Measurements from ENCODE around the gene TMEM33. TPM values are rescaled to one million over a fixed set of nuclear protein-coding genes. Genes with fewer than 3 reads are reported as not detected.
A peak's percentile ranks its signal among the peaks of the same experiment; 100 is the strongest.
"Not testable (repeated sequence)": the region's sequence is repeated elsewhere in the genome, so short reads cannot be mapped to it uniquely, and the experiment has no call there.

The TMEM33 gene
- 10 to 100 TPM; 53.3 to 55.9 TPM for total RNA-seq

- no peaks in the 10 kb centered on the region for H3K27me3 Mint-ChIP-seq
- H3K36me3 Mint-ChIP-seq (ENCODE audit: low read depth): peaks cover 26% of the 10 kb centered on the region
- peak within 1 kb of the TSS; percentile 93 for H3K4me3 Mint-ChIP-seq
- peaks cover 56% of the 10 kb centered on the region for H3K4me1 Mint-ChIP-seq
- H3K27ac Mint-ChIP-seq: peak within 1 kb of the TSS; percentile 82
- POLR2A ChIA-PET: interaction anchor here (1.0 to 2.9 kb wide), 5 partner anchors 10 to 56 kb away, joined by 3 to 12 read pairs (median 7); partner anchors contain the start of gene SLC30A9
- H3K9me3 Mint-ChIP-seq: no peaks in the 10 kb centered on the region
- CTCF ChIA-PET: interaction anchor here (0.6 to 1.1 kb wide), 4 partner anchors 15 to 490 kb away, joined by 3 to 8 read pairs (median 3); no protein-coding TSS in a partner anchor
- DNase-seq: peak; percentile 79
Observed at GRCh38 chr4:41934901-41935651, at the start of gene TMEM33. TMEM33 (plus strand) TSS chr4:41935429; CDS start chr4:41935485, 56 bp downstream.

- peaks cover 43% of the 10 kb centered on the region for H3K27me3 Mint-ChIP-seq
- H3K9me3 Mint-ChIP-seq: no peaks in the 10 kb centered on the region
- no peaks in the 10 kb centered on the region for H3K36me3 Mint-ChIP-seq (ENCODE audit: low read depth)
- POLR2A ChIA-PET: no interaction called here
- DNase-seq: no peak
- no peak overlapping the region for H3K4me3 Mint-ChIP-seq
- CTCF ChIA-PET: interaction anchor here (0.6 to 1.5 kb wide), 3 partner anchors 45 to 188 kb away, joined by 3 read pairs; no protein-coding TSS in a partner anchor
- H3K27ac Mint-ChIP-seq: no peak overlapping the region
- peaks cover 9% of the 10 kb centered on the region for H3K4me1 Mint-ChIP-seq
Observed at GRCh38 chr4:41885456-41885855, 49.8 kb upstream of the TMEM33 start.

- Mint-ChIP-seq H3K9me3 (no peaks in the 10 kb centered on the region), H3K4me3 (no peak overlapping the region), H3K36me3 (ENCODE audit: low read depth) (no peaks in the 10 kb centered on the region), H3K27me3 (peaks cover 36% of the 10 kb centered on the region), H3K27ac (no peak overlapping the region), H3K4me1 (peaks cover 3% of the 10 kb centered on the region)
- CTCF ChIA-PET: interaction anchor here (1.0 to 2.2 kb wide), 5 partner anchors 16 to 606 kb away, joined by 3 to 7 read pairs (median 4); no protein-coding TSS in a partner anchor
- DNase-seq: no peak
- POLR2A ChIA-PET: no interaction called here
Observed at GRCh38 chr4:41887277-41887676, 48.0 kb upstream of the TMEM33 start.

GRCh38 chr4:41887821-41888686 lies 47.2 kb upstream of the TMEM33 start:
- DNase-seq: peak; percentile 35
- no peaks in the 10 kb centered on the region for H3K36me3 Mint-ChIP-seq (ENCODE audit: low read depth)
- no peak overlapping the region for H3K27ac Mint-ChIP-seq
- POLR2A ChIA-PET: no interaction called here
- peaks cover 1% of the 10 kb centered on the region for H3K4me1 Mint-ChIP-seq
- no peak overlapping the region for H3K4me3 Mint-ChIP-seq
- peaks cover 31% of the 10 kb centered on the region for H3K27me3 Mint-ChIP-seq
- no peaks in the 10 kb centered on the region for H3K9me3 Mint-ChIP-seq
- CTCF ChIA-PET: interaction anchor here (0.6 to 2.2 kb wide), 11 partner anchors 16 to 607 kb away, joined by 3 to 7 read pairs (median 3); no protein-coding TSS in a partner anchor

GRCh38 chr4:41888687-41889074 lies 46.5 kb upstream of the TMEM33 start:
- peaks cover 26% of the 10 kb centered on the region for H3K27me3 Mint-ChIP-seq

GRCh38 chr4:41889317-41889716 lies 45.9 kb upstream of the TMEM33 start:
- Mint-ChIP-seq H3K9me3 (no peaks in the 10 kb centered on the region), H3K4me1 (no peaks in the 10 kb centered on the region), H3K27ac (no peak overlapping the region), H3K27me3 (peaks cover 24% of the 10 kb centered on the region), H3K4me3 (no peak overlapping the region), H3K36me3 (ENCODE audit: low read depth) (no peaks in the 10 kb centered on the region)
- POLR2A ChIA-PET: no interaction called here
- CTCF ChIA-PET: interaction anchor here (0.9 to 1.6 kb wide), 2 partner anchors 21 to 134 kb away, joined by 3 to 4 read pairs; no protein-coding TSS in a partner anchor
- no peak for DNase-seq

More at GRCh38 chr4:41888687-41889074, 46.5 kb upstream of the TMEM33 start:
- H3K27ac Mint-ChIP-seq: no peak overlapping the region
- CTCF ChIA-PET: interaction anchor here (0.6 to 2.2 kb wide), 9 partner anchors 22 to 608 kb away, joined by 3 to 7 read pairs (median 3); no protein-coding TSS in a partner anchor
- no peaks in the 10 kb centered on the region for H3K4me1 Mint-ChIP-seq
- no peak overlapping the region for H3K4me3 Mint-ChIP-seq
- POLR2A ChIA-PET: no interaction called here
- no peak for DNase-seq
- no peaks in the 10 kb centered on the region for H3K36me3 Mint-ChIP-seq (ENCODE audit: low read depth)
- no peaks in the 10 kb centered on the region for H3K9me3 Mint-ChIP-seq

GRCh38 chr4:41890085-41890484 lies 45.1 kb upstream of the TMEM33 start:
- DNase-seq: no peak
- Mint-ChIP-seq H3K4me3 (no peak overlapping the region), H3K4me1 (no peaks in the 10 kb centered on the region), H3K36me3 (ENCODE audit: low read depth) (no peaks in the 10 kb centered on the region), H3K9me3 (no peaks in the 10 kb centered on the region), H3K27ac (no peak overlapping the region), H3K27me3 (peaks cover 24% of the 10 kb centered on the region)
- POLR2A ChIA-PET: no interaction called here
- CTCF ChIA-PET: no interaction called here

GRCh38 chr4:41896648-41897047 lies 38.6 kb upstream of the TMEM33 start:
- Mint-ChIP-seq H3K9me3 (no peaks in the 10 kb centered on the region), H3K27me3 (peaks cover 13% of the 10 kb centered on the region), H3K4me1 (no peaks in the 10 kb centered on the region), H3K4me3 (no peak overlapping the region), H3K36me3 (ENCODE audit: low read depth) (no peaks in the 10 kb centered on the region), H3K27ac (no peak overlapping the region)
- POLR2A ChIA-PET: no interaction called here
- no peak for DNase-seq
- CTCF ChIA-PET: no interaction called here

- Mint-ChIP-seq H3K36me3 (ENCODE audit: low read depth) (peaks cover 2% of the 10 kb centered on the region), H3K4me3 (no peak overlapping the region), H3K9me3 (no peaks in the 10 kb centered on the region), H3K27me3 (peaks cover 18% of the 10 kb centered on the region), H3K27ac (no peak overlapping the region), H3K4me1 (no peaks in the 10 kb centered on the region)
- DNase-seq: no peak
- CTCF ChIA-PET: no interaction called here
- POLR2A ChIA-PET: no interaction called here
Observed at GRCh38 chr4:41897698-41898097, 37.5 kb upstream of the TMEM33 start.

GRCh38 chr4:41909136-41909535 lies 26.1 kb upstream of the TMEM33 start:
- H3K9me3 Mint-ChIP-seq; H3K36me3 Mint-ChIP-seq (ENCODE audit: low read depth); POLR2A ChIA-PET; H3K4me3 Mint-ChIP-seq; DNase-seq; H3K27ac Mint-ChIP-seq: not testable (repeated sequence)
- peaks cover 11% of the 10 kb centered on the region for H3K27me3 Mint-ChIP-seq
- H3K4me1 Mint-ChIP-seq: peaks cover 18% of the 10 kb centered on the region
- CTCF ChIA-PET: interaction anchor here (1.4 kb wide), 1 partner anchor 21 kb away, joined by 3 read pairs; no protein-coding TSS in a partner anchor

- DNase-seq: no peak
- POLR2A ChIA-PET: no interaction called here
- CTCF ChIA-PET: interaction anchor here (0.7 kb wide), 1 partner anchor 19 kb away, joined by 3 read pairs; no protein-coding TSS in a partner anchor
- no peaks in the 10 kb centered on the region for H3K27me3 Mint-ChIP-seq
- H3K36me3 Mint-ChIP-seq (ENCODE audit: low read depth): peaks cover 4% of the 10 kb centered on the region
- H3K9me3 Mint-ChIP-seq: peaks cover 3% of the 10 kb centered on the region
- H3K4me3 Mint-ChIP-seq: no peak overlapping the region
- no peak overlapping the region for H3K27ac Mint-ChIP-seq
- peaks cover 18% of the 10 kb centered on the region for H3K4me1 Mint-ChIP-seq
Observed at GRCh38 chr4:41912546-41912945, 22.7 kb upstream of the TMEM33 start.

GRCh38 chr4:41913509-41913908 lies 21.7 kb upstream of the TMEM33 start:
- H3K27me3 Mint-ChIP-seq: no peaks in the 10 kb centered on the region
- no peak for DNase-seq
- no peak overlapping the region for H3K4me3 Mint-ChIP-seq
- ChIA-PET CTCF (interaction anchor here (0.7 kb wide), 1 partner anchor 18 kb away, joined by 3 read pairs; no protein-coding TSS in a partner anchor), POLR2A (no interaction called here)
- peaks cover 4% of the 10 kb centered on the region for H3K36me3 Mint-ChIP-seq (ENCODE audit: low read depth)
- peaks cover under 1% of the 10 kb centered on the region for H3K9me3 Mint-ChIP-seq
- H3K4me1 Mint-ChIP-seq: peaks cover 18% of the 10 kb centered on the region
- H3K27ac Mint-ChIP-seq: peak overlapping the region; percentile 8

GRCh38 chr4:41918278-41918677 lies 17.0 kb upstream of the TMEM33 start:
- Mint-ChIP-seq H3K4me1 (peaks cover 6% of the 10 kb centered on the region), H3K4me3 (no peak overlapping the region), H3K9me3 (peaks cover 13% of the 10 kb centered on the region), H3K27ac (no peak overlapping the region), H3K27me3 (peaks cover 9% of the 10 kb centered on the region), H3K36me3 (ENCODE audit: low read depth) (peaks cover 4% of the 10 kb centered on the region)
- CTCF ChIA-PET: no interaction called here
- POLR2A ChIA-PET: no interaction called here
- no peak for DNase-seq

Measured in activated CD4-positive, alpha-beta memory T cell treated with anti-CD3 and anti-CD28 coated beads, Interleukin-2, amount 10 ng/mL, durations not matched to agents 7 days and 5 days (primary cell).